HCT116 (cell line): ENCODE measurements around the gene GJA9. TPM values are rescaled to one million over a fixed set of nuclear protein-coding genes. Genes with fewer than 3 reads are reported as not detected.

Source experiments
- ATAC-seq: fragments of 200-7000 bp; cut with Tn5 transposase; 2 replicates; pipeline ENCODE4 v1.9.1; 2020; ENCODE audit warnings: mild to moderate bottlenecking, moderate library complexity
- BruUV-seq: library from RNA; stranded (reverse); fragments of 400-500 nt; replicated peaks from 2 replicates; lab custom pipeline; 2021; lab: Mats Ljungman, UMichigan
- CTCF ChIA-PET: fragments of 300-600 bp; sonication (Branson Sonifier 250); formaldehyde crosslinking; loops from one replicate; lab custom pipeline; 2021; ENCODE audit warnings: antibody characterized with exemption; lab: Charles Lee
- POLR2A ChIA-PET: fragments of 300-600, 350-600 bp; sonication (Branson Sonifier 250); formaldehyde crosslinking; loops from one replicate; lab custom pipeline; 2021; ENCODE audit warnings: antibody characterized with exemption; lab: Charles Lee
- RAD21 ChIA-PET, 2 experiments: fragments of 300-600 bp; sonication (Branson Sonifier 250); formaldehyde crosslinking; loops; one replicate each; lab custom pipeline; 2023; ENCODE audit warnings: low total read pairs in 2 of 2; ENCODE audit not compliant: uncharacterized antibody in 2 of 2, unreplicated experiment in 2 of 2, low non-redundant PET in 1 of 2; lab: Charles Lee
- DNase-seq: peaks from one replicate; pipeline ENCODE4 v3.0.0-alpha.2; 2010; ENCODE audit warnings: low read depth, low spot score
- H2AFZ ChIP-seq: fragments of 200-600 bp; shearing (Covaris generic), sonication (generic); 2 replicates; pipeline ENCODE4 v1.6.1; 2017; ENCODE audit warnings: low read depth, mixed run types, mixed read lengths, antibody characterized with exemption, low read length; ENCODE audit not compliant: poor library complexity, severe bottlenecking
- H3K27ac ChIP-seq: 2 replicates; pipeline ENCODE4 v1.5.1; 2012; ENCODE audit warnings: low read depth, low read length
- H3K27me3 ChIP-seq: fragments of 200-600 bp; sonication (generic); 2 replicates; pipeline ENCODE4 v1.6.1; 2016; ENCODE audit warnings: mixed run types, low read length, mixed read lengths; ENCODE audit not compliant: insufficient read depth
- H3K36me3 ChIP-seq, 2 experiments: fragments of 200-500 bp in 1 of 2; fragments of 200-600 bp in 1 of 2; sonication (Bioruptor generic) in 1 of 2; sonication (generic) in 1 of 2; 2 replicates each; pipeline versions ENCODE4 v1.5.1 to v1.6.1; 2014 to 2016; ENCODE audit warnings: low read length in 2 of 2, inconsistent platforms in 1 of 2, mixed read lengths in 1 of 2, mixed run types in 1 of 2; ENCODE audit not compliant: insufficient read depth in 2 of 2, control insufficient read depth in 1 of 2
- H3K4me1 ChIP-seq, 2 experiments: fragments of 200-600 bp in 1 of 2; sonication (generic) in 1 of 2; 2 replicates each; pipeline versions ENCODE4 v1.5.1 to v1.6.1; 2012 to 2017; ENCODE audit warnings: low read length in 2 of 2, inconsistent platforms in 1 of 2, mild to moderate bottlenecking in 1 of 2, mixed read lengths in 1 of 2, mixed run types in 1 of 2, moderate library complexity in 1 of 2; ENCODE audit not compliant: insufficient read depth in 2 of 2, control insufficient read depth in 1 of 2
- H3K4me2 ChIP-seq: fragments of 200-600 bp; sonication (generic); 2 replicates; pipeline ENCODE4 v1.6.1; 2017; ENCODE audit warnings: mixed run types, low read length, mixed read lengths
- H3K4me3 ChIP-seq, 2 experiments: fragments of 200-600 bp in 1 of 2; sonication (generic) in 1 of 2; replicated peaks in 1 of 2; 2 replicates each; pipeline ENCODE4 v1.5.1; 2011 to 2016; ENCODE audit warnings: low read length in 2 of 2, control low read depth in 1 of 2, low read depth in 1 of 2, mild to moderate bottlenecking in 1 of 2, mixed read lengths in 1 of 2, mixed run types in 1 of 2
- H3K79me2 ChIP-seq: fragments of 200-600 bp; sonication (generic); 2 replicates; pipeline ENCODE4 v1.6.1; 2017; ENCODE audit warnings: mild to moderate bottlenecking, mixed run types, low read length, moderate library complexity, mixed read lengths; ENCODE audit not compliant: insufficient read depth
- H3K9ac ChIP-seq: fragments of 200-600 bp; sonication (generic); 2 replicates; pipeline ENCODE4 v1.6.1; 2016; ENCODE audit warnings: low read length, mixed read lengths
- H3K9me2 ChIP-seq: fragments of 200-600 bp; sonication (generic), shearing (Covaris generic); 2 replicates; pipeline ENCODE4 v1.6.1; 2017; ENCODE audit warnings: mixed run types, mild to moderate bottlenecking, moderate library complexity; ENCODE audit not compliant: insufficient read depth
- H3K9me3 ChIP-seq, 2 experiments: fragments of 200-500 bp in 1 of 2; fragments of 200-600 bp in 1 of 2; sonication (Bioruptor generic) in 1 of 2; sonication (generic) in 1 of 2; 2 replicates each; pipeline ENCODE4 v1.6.1; 2014 to 2017; ENCODE audit warnings: low read length in 2 of 2, mixed read lengths in 2 of 2, inconsistent platforms in 1 of 2, low read depth in 1 of 2, mild to moderate bottlenecking in 1 of 2, mixed run types in 1 of 2, moderate library complexity in 1 of 2; ENCODE audit not compliant: control insufficient read depth in 1 of 2, insufficient read depth in 1 of 2
- H4K20me1 ChIP-seq: fragments of 200-600 bp; sonication (generic), shearing (Covaris generic); 2 replicates; pipeline ENCODE4 v1.6.1; 2017; ENCODE audit warnings: mixed run types, mild to moderate bottlenecking, moderate library complexity; ENCODE audit not compliant: insufficient read depth
- CEBPB ChIP-seq: IDR thresholded peaks from 2 replicates; pipeline ENCODE4 v1.6.1; 2012; ENCODE audit warnings: low read depth
- CTCF ChIP-seq, 3 experiments: fragments of 200-600 bp in 1 of 3; sonication (generic) in 1 of 3; IDR thresholded peaks in 2 of 3; conservative IDR thresholded peaks in 1 of 3; 2 replicates each; pipeline ENCODE4 v1.5.1; 2012 to 2017; ENCODE audit warnings: low read depth in 2 of 3, low read length in 2 of 3, antibody characterized with exemption in 1 of 3, borderline replicate concordance in 1 of 3, control low read depth in 1 of 3, mild to moderate bottlenecking in 1 of 3, mixed read lengths in 1 of 3, mixed run types in 1 of 3, moderate library complexity in 1 of 3; ENCODE audit not compliant: insufficient read depth in 1 of 3
- EGR1 ChIP-seq: IDR thresholded peaks from 2 replicates; pipeline ENCODE4 v1.6.1; 2012; ENCODE audit warnings: low read depth
- ELF1 ChIP-seq: IDR thresholded peaks from 2 replicates; pipeline ENCODE4 v1.6.1; 2012; ENCODE audit warnings: low read depth, borderline replicate concordance
- FOSL1 ChIP-seq: IDR thresholded peaks from 2 replicates; pipeline ENCODE4 v1.6.1; 2012; ENCODE audit warnings: low read depth
- JUND ChIP-seq: IDR thresholded peaks from 2 replicates; pipeline ENCODE4 v1.6.1; 2012
- POLR2AphosphoS5 ChIP-seq: IDR thresholded peaks from 2 replicates; pipeline ENCODE4 v1.6.1; 2011; ENCODE audit warnings: mild to moderate bottlenecking, low read depth, low read length, moderate library complexity
- REST ChIP-seq: IDR thresholded peaks from 2 replicates; pipeline ENCODE4 v1.6.1; 2012; ENCODE audit warnings: low read depth
- SIN3A ChIP-seq: IDR thresholded peaks from 2 replicates; pipeline ENCODE4 v1.6.1; 2012; ENCODE audit warnings: low read depth
- SRF ChIP-seq: IDR thresholded peaks from 2 replicates; pipeline ENCODE4 v1.6.1; 2012; ENCODE audit warnings: low read depth
- YY1 ChIP-seq: IDR thresholded peaks from 2 replicates; pipeline ENCODE4 v1.6.1; 2011; ENCODE audit warnings: low read length, low read depth, moderate library complexity, mild to moderate bottlenecking; ENCODE audit not compliant: insufficient replicate concordance; ENCODE audit errors: extremely low read depth
- ZFX ChIP-seq: fragments of 450-650 bp; IDR thresholded peaks from 2 replicates; pipeline ENCODE4 v1.6.1; 2017
- ZNF274 ChIP-seq: fragments of 200-500 bp; sonication (Bioruptor generic); IDR thresholded peaks from 2 replicates; pipeline ENCODE4 v1.6.1; 2014; ENCODE audit warnings: mild to moderate bottlenecking, low read depth, low read length, inconsistent platforms
- intact Hi-C: fragments of 100-400 bp; cut with micrococcal nuclease; formaldehyde crosslinking; loops from 2 replicates; pipeline ENCODE4 v1.10.0; 2022
- total RNA-seq: library from RNA; stranded (reverse); gene quantifications from one replicate; pipeline ENCODE4 v1.2.1, GENCODE V29; 2021; ENCODE audit not compliant: unreplicated experiment

Gene GJA9
- total RNA-seq, 1 experiment from 2014 or later, result not detected

- TF ChIP-seq REST (no peak), ELF1 (no peak), FOSL1 (no peak)
These were observed 3.7 kb upstream of the GJA9 start (continued) for GRCh38 chr1:38885092-38885491.

- Histone ChIP-seq H3K9ac (no peak overlapping the region), H3K4me1 (peaks cover 10 to 15% of the 10 kb centered on the region in 2 experiments; a peak in 3 of 4 replicates), H4K20me1 (no peaks in the 10 kb centered on the region), H3K27me3 (no peaks in the 10 kb centered on the region), H3K4me2 (no peak overlapping the region), H3K9me3 (no peaks in the 10 kb centered on the region), H3K9me2 (no peaks in the 10 kb centered on the region), H3K27ac (no peak overlapping the region), H3K4me3 (no peak overlapping the region), H3K79me2 (peaks cover 13% of the 10 kb centered on the region), H3K36me3 (no peaks in the 10 kb centered on the region), H2AFZ (no peak overlapping the region)
- BruUV-seq, result no TSS peak
- CTCF ChIA-PET, result no interaction called here
- intact Hi-C loops, result no loop called here
- TF ChIP-seq ZNF274, result no peak
- TF ChIP-seq REST, result no peak
- no peak for TF ChIP-seq EGR1
- TF ChIP-seq ELF1, result no peak
- TF ChIP-seq CTCF (IDR thresholded peaks at IDR 0.05 in 2 of 3, conservative IDR thresholded peaks at IDR 0.05 in 1 of 3; ENCODE audit: borderline replicate concordance in 1 of 3, insufficient read depth in 1 of 3, low read depth in 2 of 3, low read length in 2 of 3), result no peak
- no peak for TF ChIP-seq SRF
- TF ChIP-seq POLR2AphosphoS5, result no peak
- TF ChIP-seq CEBPB, result no peak
- TF ChIP-seq SIN3A, result no peak
- no peak for TF ChIP-seq JUND
- TF ChIP-seq ZFX, result no peak
- TF ChIP-seq YY1, result no peak
- no peak for DNase-seq
- POLR2A ChIA-PET, result no interaction called here
- no peak for ATAC-seq
- RAD21 ChIA-PET, result no interaction called here
These were observed 5.6 kb downstream of the GJA9 start for GRCh38 chr1:38875811-38876210.
